ENCODE results near the gene B4GALT1. TPM values are rescaled to one million over a fixed set of nuclear protein-coding genes. Genes with fewer than 3 reads are reported as not detected.
"Not testable (repeated sequence)": the region's sequence is repeated elsewhere in the genome, so short reads cannot be mapped to it uniquely, and the experiment has no call there.

B4GALT1 gene
- total RNA-seq, 1 donor from 2014 or later = 35.7 TPM

GRCh38 chr9:33111631-33112030, 55.5 kb downstream of the B4GALT1 start:
- no peak for DNase-seq (ENCODE audit: low spot score)
- intact Hi-C loops (cut with DNase I) = no loop called here

DNA sequence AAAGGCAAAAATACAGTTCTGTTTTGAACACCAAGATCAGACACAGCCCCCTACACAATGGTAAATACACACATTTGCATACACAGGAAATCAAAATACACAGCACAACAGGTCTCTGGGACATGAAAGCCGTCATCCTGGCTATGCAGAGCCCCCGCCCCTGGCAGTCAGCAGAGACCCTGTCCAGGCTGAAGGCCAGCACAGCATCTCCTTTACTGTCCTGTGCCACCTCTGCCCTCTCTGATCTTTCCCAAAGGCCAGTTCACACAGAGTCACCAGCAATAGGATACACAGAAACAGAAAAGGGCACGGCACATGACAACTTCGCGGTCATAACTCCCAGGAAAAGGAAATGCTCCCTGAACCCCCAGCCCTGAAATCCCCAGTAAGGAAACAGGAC, 56.5 kb downstream of the B4GALT1 start:
- intact Hi-C loops (cut with DNase I) = no loop called here
- no peak for DNase-seq (ENCODE audit: low spot score)

DNA sequence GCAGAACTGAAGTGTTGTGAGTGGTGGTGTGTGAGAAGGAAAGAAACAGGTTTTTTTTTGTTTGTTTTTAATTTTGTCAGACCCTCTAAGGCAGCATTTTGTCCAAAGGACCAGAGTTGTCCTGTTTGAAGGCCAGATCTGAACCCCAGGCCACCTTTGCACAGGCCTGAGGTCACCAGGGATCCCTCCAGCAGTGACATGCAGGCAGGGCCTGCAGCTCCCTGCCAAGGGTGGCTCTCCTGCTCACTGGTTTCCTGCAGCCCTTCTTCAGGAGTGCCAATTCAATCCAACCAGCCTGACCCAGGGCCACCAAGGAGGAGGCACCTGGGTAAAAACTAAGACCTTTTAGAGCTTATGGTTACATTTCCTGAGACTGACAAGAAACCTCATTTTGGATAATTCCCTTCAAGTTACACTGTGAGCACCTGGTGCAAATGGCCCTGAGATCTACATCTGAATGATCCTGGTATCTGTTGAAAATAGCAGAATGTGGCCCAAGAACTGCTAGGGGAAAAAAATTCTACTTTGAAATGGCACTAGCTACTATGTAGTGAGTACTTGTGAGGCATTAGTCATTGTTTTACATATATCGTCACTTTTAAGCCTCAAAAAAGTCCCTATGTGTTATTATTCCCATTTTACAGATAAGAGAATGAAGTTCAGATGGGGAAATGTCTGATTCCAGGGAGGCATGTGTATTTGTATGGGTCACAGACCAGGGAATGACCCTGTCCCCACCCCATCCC, 57.1 kb downstream of the B4GALT1 start:
- intact Hi-C loops (cut with DNase I) = no loop called here
- no peak for DNase-seq (ENCODE audit: low spot score)

DNA sequence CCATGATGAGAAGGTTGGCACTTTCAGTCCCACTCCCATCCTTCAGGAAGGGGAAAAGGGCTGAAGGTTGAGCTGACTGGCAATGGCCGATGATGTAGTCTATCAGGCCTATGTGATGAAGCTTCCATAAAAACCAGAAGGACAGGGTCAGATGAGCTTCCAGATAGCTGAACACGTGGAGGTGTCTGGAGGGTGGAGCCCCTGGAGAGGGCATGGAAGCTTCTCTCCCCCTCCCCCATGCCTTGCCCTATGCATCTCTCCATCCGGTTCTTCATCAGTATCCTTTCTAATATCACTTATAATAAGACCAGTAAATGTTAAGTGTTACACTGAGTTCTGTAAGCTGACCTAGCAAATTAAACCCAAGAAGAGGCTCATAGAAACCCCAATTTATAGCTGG, 58.0 kb downstream of the B4GALT1 start:
- intact Hi-C loops (cut with DNase I) = no loop called here
- DNase-seq (ENCODE audit: low spot score) = no peak

DNA sequence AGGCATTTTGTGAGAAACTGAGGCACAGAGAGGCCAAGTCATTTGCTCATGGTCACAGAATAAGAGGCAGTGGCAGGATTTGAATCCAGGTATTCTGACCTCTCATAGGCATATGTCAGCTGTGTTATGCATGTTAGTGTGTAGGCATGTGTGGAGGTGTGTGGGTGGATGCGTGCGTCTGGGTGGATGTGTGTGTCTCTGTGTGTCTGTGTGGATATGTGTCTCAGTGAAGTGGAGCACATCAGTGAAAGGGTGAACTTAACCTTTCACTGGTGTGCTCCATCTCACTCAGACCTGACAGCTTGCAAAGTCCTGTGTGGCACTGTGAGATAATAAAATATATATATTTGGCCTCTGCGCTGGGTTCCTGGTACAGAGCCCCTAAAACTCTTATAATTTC, 58.7 kb downstream of the B4GALT1 start:
- intact Hi-C loops (cut with DNase I) = no loop called here
- no peak for DNase-seq (ENCODE audit: low spot score)

GRCh38 chr9:33107762-33108161, 59.4 kb downstream of the B4GALT1 start:
- intact Hi-C loops (cut with DNase I) = no loop called here
- DNase-seq (ENCODE audit: low spot score) = no peak

GRCh38 chr9:33106827-33107621, 60.1 kb downstream of the B4GALT1 start:
- peak; percentile 85 for DNase-seq (ENCODE audit: low spot score)
- intact Hi-C loops (cut with DNase I) = no loop called here

DNA sequence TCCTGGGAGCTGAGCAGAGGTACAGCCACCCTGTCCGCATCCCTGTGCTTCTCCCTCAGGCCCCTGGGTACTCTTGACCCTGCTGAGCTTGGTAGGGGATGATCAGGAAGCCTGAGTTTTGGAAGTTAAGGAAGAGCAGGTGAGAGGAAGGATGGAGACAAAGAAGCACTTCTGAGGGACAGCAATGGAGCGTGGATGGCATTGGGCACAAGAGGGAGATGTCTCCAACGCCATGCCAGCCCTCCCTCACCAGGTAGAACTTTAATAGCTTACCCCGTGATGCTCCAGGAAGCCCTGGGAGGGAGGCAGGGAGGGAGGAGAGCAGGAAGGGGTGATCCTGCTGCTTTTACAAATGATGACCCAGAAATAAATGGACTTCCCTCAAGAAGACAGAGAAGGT, 60.8 kb downstream of the B4GALT1 start:
- intact Hi-C loops (cut with DNase I) = no loop called here

DNA sequence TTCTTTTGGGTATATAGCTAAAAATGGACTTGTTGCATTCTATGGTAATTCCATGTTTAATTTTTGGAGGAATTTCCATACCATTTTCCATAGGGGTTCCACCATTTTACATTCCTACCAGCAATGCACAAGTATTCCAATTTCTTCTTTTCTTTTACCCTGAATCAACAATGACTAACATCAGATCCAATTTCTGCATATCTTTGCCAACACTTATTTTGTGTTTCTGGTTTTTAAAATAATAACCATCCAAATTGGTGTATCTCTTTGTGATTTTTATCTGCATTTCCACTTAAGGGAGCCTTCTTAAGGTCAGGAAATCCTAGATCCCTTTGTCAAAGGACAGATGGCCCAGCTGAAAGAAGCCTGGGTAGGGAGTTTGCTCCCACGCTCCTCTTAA, 61.2 kb downstream of the B4GALT1 start:
- DNase-seq (ENCODE audit: low spot score) = no peak
- intact Hi-C loops (cut with DNase I) = no loop called here

More for the DNA sequence above, 60.8 kb downstream of the B4GALT1 start:
- DNase-seq (ENCODE audit: low spot score) = no peak

GRCh38 chr9:33105504-33105903, 61.6 kb downstream of the B4GALT1 start:
- no peak for DNase-seq (ENCODE audit: low spot score)
- intact Hi-C loops (cut with DNase I) = no loop called here

- DNase-seq (ENCODE audit: low spot score) = no peak
- intact Hi-C loops (cut with DNase I) = loop anchor here (5.0 kb wide), 1 partner anchor 53 kb away; no protein-coding TSS in a partner anchor
Measured at GRCh38 chr9:33104401-33104800, 62.7 kb downstream of the B4GALT1 start.

DNA sequence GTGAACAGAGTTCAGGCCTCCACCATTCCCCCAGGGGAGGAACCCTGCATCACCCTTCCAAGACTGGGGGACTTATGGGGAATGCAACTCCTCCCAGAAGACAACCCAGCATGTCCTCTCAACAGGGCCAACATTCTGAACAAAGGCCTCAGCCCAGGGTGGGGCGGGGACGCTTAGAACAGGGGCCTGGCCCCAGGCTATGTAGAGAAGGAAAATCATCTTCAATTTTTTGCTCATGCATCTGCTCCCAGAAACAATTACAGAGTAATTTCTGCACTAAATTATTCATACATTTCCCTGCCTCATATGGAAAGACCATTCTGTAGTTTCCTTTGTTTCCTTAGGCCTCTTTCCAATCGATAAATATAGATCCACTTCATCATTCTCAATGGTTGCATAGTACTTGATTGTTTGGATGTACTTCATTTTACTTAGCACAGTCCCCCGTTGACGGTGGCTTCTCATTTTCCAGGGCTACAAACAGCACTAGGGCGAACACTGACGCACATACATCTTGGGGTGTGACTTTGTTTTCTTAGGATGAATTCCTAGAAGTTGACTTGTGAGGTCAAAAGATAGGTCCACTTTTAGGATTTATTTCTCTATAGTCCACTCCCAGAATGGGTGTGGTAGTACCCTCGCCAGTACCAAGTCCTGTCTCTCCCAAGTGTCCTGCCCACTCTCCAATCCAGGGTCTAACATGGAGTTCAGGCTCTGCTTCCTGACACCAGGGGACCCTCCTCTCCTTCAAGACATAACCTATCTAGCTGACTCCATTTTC, 63.4 kb downstream of the B4GALT1 start:
- intact Hi-C loops (cut with DNase I) = loop anchor here (5.0 kb wide), 1 partner anchor 54 kb away; no protein-coding TSS in a partner anchor
- no peak for DNase-seq (ENCODE audit: low spot score)

GRCh38 chr9:33102551-33103210, 64.5 kb downstream of the B4GALT1 start:
- intact Hi-C loops (cut with DNase I) = loop anchor here (5.0 kb wide), 1 partner anchor 55 kb away; no protein-coding TSS in a partner anchor

DNA sequence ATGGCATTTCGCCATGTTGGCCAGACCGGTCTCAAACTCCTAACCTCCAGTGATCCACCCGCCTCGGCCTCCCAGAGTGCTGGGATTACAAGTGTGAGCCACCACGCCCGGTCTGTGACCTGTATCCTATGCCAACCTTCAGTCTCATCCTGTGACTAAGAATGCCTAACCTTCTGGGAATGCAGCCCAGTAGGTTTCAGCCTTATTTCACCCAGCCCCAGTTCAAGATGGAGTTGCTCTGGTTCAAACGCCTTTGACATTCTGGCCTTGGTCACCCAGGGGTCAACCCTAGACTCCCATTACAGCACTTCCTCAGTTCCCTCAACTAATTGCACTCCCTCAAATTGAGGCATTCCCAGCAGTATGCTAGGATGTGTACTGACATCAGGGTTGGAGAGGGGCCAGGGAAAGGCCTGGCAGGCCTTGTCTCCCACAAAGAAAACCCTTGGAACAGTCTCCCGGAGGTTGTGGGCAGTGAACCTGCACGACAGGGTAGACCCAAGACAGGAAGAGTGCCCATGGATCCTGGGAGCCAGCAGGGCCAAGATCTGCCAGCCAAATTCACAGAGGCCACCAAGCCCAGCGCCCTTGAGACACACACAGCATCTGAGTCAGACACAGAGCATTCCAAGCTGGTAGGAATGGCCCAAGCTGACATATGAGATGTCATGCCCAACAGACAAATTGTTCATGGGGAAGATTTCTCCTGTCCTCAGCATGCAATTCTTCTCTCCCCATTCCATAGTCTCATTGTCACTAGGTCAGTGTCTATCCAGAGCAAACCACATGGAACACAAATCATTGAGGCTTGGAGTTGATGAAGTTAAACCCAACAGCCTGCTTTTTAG, 65.8 kb downstream of the B4GALT1 start:
- DNase-seq (ENCODE audit: low spot score) = no peak
- intact Hi-C loops (cut with DNase I) = loop anchor here (5.0 kb wide), 1 partner anchor 56 kb away; no protein-coding TSS in a partner anchor

More at GRCh38 chr9:33102551-33103210, 64.5 kb downstream of the B4GALT1 start:
- no peak for DNase-seq (ENCODE audit: low spot score)

GRCh38 chr9:33099754-33100153, 67.4 kb downstream of the B4GALT1 start:
- no peak for DNase-seq (ENCODE audit: low spot score)
- intact Hi-C loops (cut with DNase I) = loop anchor here (5.0 kb wide), 1 partner anchor 58 kb away; no protein-coding TSS in a partner anchor

DNA sequence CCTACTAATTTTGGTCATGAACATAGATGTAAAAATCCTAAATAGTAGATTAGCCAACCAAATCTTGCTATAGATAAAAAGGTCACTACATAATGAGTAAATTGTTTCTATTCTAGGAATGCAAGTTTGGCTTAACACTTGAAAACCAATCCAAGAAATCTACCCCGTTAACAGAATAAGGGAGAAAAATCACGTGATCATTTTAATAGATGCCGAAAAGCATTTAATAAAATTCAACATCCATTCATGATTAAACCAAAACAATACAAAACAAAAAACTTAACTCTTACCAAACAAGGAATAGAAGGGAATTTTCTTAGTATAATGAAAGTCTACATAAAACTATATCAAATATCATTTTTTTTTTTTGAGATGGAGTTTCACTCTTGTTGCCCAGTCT, 69.9 kb downstream of the B4GALT1 start:
- no peak for DNase-seq (ENCODE audit: low spot score)
- intact Hi-C loops (cut with DNase I) = no loop called here

GRCh38 chr9:33092634-33093033, 74.5 kb downstream of the B4GALT1 start:
- DNase-seq (ENCODE audit: low spot score) = no peak
- intact Hi-C loops (cut with DNase I) = no loop called here

DNA sequence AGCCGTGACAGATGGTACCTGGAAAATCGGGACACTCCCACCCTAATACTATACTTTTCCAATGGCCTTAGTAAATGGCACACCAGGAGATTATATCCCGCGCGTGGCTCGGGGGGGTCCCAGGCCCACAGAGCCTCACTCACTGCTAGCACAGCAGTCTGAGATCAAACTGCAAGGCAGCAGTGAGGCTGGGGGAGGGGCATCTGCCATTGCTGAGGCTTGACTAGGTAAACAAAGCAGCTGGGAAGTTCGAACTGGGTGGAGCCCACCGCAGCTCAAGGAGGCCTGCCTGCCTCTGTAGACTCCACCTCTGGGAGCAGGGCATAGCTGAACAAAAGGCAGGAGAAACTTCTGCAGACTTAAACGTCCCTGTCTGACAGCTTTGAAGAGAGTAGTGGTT, 81.5 kb downstream of the B4GALT1 start:
- intact Hi-C loops (cut with DNase I); DNase-seq (ENCODE audit: low spot score): not testable (repeated sequence)
